Stimulated activated CD8-positive, alpha-beta memory T cell treated with anti-CD3 and anti-CD28 coated beads, Interleukin-4, amount 100 ng/mL, for 48 hours (primary cell): Measurements from ENCODE around the gene MLX.

Experiments used
- DNase-seq: peaks from one replicate; pipeline ENCODE4 v3.0.0-alpha.2; 2020

Gene MLX, protein sequence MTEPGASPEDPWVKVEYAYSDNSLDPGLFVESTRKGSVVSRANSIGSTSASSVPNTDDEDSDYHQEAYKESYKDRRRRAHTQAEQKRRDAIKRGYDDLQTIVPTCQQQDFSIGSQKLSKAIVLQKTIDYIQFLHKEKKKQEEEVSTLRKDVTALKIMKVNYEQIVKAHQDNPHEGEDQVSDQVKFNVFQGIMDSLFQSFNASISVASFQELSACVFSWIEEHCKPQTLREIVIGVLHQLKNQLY

DNA sequence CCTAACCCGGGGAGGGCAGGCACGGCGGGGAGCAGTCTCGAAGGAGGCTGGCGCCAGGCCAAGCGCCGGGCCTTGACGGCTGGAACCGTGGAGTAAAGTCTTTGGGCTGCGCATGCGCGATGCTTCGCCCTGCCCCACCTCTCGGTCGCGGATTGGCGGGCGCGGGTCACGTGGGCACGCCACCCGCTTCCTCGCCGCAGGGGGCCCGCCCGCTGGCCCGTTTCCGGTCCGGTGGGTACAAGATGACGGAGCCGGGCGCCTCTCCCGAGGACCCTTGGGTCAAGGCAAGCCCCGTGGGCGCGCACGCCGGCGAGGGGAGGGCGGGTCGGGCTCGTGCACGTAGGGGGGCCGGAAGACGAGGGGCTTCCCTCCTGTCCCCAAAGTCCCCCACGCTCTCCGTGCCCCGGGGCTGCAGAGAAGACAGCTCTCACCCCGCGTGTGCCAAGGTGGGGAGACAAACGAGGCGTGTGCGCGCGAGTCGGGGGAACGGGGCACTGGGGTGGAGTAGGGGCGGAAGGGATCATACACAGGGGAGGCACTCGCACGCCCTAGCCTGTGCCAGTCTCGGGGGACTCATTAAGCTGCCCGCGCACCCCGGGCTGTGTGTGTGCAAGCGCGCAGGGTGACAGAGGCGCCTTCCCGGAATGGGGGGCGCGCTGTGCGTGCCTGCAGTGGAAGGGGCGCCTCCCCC lies at the start of gene MLX:
MLX (plus strand) TSS at position 218 of the 691 bp plus-strand sequence; CDS start at position 243, 25 bp downstream.
- DNase-seq, result peak; percentile 95

DNA sequence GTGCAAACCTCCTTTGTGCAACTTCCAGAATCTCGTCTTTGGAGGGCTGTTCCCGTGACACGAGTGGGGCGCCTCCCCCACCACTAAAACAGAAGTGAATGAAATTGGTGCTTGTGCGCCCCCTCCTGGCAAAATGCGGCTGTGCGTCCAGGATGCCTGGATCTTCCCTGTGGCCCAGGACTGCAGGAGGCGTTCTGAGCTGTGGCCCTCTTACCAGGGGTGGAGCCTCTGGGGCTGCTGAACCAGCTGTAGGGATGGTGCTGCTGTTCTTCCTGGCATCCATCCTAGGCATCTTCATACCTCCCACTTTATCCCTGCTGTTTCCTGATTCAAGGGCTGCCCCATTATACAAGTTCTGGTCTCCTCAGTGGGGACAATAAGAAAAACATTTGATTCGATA lies 49.4 kb upstream of the MLX start:
- peak; percentile 93 for DNase-seq

DNA sequence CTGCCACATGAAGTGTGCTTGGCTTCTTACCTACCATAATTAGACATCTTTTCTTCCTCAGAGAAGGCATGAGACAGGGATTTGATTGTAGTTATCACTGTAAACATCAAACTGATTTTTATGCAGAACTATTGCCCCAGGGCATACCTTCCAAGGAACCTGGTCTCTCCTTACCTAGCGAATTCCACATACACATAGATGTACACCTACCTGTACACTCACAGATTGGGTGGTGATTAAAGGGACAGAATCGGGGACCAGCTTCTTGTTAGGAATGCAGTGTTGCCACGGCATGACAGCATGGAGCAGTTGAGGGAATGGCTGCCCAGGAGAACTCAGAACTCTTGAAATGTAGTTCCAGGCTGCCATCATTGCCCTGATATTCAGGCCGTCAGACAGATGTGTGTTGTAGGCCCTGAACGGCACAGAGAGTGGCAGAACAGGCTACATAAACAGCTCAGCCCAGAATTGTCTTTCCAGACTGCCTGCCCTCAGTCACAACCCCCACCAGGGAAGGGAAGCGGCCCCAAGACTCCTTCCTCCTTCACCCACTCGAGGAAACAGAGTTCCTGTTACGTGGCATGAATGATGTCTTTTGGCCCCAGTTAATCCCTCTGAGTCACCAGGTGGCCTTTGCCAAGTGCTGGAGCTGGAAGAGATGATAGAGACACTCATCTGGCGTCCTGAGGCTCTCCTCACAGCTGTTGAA lies 48.7 kb upstream of the MLX start:
- DNase-seq, result no peak

DNA sequence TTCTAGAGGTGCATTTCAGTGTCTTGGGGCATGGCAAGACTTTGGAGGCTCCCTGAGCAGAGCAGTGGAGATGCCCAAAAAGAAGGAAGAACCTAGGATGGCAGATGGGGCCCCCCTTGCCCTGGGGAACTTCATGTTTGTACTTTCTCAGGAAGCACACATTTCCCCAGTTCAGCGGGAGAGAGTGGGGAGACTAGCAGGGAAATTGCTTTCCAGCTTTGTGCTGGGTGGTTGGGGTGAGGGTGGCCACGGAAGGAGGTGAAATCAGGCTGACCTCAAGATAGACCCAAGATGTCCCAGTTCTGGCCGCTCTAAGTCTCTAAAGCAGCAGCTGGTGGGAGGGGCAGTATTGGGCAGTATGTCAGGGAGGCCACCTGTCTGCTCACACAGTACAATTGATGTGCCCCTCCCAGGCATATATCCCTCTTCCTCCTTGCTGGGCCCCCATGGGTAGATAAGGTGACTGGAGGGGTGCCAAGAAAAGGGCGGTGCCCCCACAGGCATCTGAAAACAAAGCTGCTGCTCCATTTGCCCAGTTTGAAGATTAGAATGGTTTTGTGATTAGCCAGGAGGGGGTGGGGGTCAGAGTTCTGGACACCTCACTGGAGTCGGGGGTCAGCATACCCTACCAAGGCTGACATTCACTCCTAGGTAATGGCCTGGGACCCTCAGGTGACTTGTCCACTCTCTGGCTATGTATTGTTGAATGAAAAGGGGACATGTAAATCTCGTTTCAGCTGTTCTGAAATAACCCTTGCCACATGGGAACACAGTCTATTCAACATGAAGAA lies 48.0 kb upstream of the MLX start:
- DNase-seq, result no peak

DNA sequence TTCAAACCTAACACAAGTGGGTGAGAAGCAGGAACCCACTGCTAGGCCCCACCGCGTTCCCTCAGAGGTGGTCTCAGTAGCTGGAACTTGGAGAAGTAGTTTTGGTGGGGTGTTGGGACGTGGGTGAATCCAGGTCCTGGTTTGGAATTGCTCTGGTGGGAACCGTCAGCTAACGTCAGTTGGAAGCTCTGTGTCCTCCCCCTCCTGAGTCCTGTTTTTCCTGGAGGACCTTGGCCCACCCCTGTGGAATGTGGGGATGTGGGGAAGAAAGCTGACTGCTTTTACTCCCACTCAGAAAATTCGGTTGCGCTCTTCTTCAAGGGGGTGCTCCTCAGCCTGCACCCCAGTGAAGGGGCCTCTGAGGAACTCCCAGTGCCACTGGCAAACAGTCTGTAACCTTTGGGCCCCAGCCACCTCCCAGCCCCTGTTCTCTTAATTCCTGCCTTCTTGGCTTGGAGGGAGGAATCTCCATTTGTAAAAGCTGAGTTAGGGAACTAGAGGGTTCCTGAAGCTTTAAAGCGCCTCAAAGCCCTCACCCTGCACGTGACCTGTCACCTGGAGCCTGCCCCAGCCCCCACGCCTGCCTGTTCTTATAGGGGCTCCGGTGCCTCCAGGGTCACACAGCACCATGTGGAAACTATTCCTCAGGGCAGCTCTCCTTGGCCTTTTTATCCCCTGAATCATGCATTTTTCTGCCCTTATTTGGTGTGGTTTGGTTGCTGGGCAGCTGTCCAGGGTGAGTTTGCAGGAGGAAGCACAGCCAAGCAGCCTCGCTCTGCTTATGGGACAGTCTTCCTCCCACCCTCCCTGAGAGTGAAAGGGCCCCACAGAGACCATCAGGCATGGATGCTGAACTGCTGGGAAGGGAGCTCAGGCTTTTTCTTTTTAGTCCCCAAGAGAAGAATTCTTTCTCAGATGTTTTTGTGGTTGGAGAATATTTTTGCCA lies 47.1 kb upstream of the MLX start:
- DNase-seq, result no peak

DNA sequence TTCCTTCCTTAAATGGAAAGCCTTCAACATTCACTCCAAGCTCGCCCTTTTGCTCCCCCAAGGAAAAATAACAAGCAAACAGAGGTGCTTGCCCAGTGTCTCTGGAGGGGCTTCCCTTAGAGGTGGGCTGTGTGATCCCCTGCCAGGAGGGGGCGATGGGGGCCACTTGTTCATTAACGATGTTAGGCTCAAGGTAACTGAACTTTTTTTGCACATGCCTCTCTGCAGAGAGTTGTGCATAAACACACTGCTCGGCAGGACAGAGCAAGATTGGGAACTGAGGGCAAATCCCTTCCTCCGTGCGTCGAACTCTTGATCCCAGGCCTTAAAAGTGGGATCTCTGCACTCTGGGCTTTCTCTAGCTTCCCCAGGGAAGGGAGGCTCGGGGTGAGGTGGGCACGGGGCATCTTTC lies 46.4 kb upstream of the MLX start:
- peak; percentile 65 for DNase-seq

DNA sequence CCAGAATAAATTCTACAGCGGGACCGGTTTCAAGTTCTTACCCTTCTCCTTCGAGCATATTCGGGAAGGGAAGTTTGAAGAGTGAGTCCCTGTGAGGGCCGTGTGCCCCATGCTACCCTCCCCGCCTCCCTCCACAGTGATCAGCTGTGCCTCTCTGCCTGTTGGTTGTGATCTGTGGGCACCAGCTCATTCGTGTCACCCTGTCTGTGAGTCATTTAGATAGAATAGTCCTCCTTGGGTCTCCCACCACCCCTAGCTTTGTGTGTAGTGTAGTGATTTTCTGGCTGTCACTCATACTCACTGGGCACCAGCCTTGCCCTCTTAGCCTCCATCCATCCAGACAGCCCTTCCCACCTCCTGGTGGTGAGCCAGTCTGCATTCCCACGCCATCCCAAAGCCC lies 45.9 kb upstream of the MLX start:
- DNase-seq, result no peak

DNA sequence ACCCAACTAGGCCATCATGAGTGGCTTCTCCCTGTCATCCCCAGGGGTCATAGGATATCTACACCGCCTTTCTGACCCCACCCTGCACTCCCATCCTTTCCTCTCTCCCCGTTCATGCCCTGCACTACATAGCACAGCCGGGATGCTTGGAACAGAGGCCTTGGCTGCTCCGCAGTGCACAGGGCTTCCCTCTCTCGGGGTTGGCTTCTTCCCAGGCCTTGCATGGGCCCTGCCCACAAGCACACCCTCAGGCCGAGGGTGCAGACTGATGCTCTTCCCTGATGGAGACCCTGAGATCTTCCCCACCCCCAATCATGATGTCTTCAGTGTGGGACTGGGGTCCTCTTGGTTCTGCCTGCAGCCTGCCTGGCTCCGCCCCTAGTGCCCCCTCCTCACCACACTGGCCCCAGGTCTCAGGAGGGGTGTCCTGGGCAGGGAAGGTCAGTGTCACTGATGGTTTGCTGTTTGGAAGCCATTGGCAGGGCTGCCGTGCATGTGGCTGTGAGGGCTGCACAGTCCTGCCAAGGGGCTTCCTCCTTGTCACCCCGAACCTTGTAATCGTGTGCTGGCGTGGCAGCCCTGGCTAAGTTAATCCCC lies 45.1 kb upstream of the MLX start:
- no peak for DNase-seq

DNA sequence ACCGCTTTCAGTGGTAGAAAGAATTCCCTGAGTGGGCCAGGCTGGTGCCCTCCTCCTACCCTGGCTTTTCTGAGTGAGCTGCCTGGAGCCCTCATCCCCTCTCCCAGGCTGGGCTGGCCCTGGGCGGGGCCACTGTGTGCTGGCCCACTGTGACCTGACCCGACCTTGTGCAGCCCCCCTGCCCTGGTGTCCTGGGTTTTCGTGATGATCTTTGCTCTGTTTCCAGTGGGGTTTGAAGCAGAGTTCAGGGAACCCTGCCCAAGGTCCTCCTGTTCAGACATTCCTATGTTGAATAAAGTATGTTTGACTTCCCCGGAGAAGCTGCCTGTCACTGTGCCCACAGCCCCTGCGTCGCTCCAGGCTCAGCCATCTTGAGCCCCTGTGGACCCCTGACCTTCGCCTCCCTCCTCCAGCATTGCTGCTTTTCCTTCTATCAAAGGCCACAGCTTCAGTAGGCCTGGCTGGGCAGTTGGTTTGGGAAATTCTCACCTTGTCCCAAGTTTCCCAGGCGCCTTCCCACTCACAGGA lies 44.6 kb upstream of the MLX start:
- no peak for DNase-seq

DNA sequence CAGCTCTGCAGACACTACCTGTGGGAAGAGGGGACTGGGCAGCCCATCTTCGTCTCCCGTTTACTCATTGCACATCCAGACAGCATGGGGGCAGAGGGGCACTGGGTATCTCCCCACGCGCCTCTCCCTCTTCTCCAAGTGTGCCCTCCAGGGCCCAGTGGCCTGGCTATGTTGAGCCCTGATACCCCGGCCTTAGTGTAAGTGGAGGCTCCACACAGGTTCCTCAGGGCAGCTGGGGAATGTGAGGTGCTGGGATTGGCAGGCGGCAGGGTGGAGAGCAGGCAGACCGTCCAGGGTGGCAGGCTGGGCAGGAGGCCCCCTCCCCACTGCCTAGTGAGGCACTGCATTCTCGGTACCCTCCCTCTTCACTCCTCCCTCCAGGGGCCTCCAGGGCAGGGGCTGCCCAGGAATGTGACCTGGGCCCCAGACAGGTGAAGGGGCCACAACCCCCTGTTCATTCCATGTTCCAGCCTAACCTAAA lies 44.1 kb upstream of the MLX start:
- DNase-seq, result no peak

DNA sequence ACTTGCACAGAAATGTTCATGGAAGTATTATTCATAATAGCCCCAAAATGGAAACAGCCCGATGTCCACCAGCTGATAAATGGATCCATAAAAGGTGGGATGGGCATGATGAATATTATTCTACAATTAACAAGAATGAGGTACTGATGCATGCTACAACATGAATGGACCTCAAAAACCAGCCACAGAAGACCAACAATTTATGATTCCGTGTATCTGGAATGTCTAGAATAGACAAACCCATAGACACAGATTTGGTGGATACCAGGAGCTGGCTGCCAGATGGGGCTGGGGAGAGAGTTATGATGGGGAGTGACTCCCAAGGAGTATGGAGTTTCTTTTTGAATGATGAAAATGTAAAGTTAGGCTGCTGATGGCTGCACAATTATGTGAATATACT lies 41.7 kb upstream of the MLX start:
- no peak for DNase-seq

DNA sequence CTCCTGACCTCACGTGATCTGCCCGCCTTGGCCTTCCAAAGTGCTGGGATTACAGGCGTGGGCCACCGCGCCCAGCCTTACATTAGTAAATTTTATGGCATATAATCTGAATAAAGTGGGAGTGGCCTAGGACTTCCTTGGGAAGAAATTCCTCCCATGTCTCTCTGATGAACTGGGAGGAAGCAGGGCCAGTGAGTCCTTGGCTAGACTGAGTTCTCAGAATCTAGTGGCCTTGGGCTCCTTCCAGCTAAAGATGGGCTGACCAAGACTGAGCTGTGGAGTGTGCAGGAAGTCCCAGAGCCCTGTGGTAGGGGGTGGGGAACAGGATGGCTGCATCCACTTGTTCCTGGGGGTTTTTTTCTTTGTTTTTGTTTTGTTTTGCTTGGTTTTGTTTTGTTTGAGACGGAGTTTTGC lies 40.9 kb upstream of the MLX start:
- no peak for DNase-seq

DNA sequence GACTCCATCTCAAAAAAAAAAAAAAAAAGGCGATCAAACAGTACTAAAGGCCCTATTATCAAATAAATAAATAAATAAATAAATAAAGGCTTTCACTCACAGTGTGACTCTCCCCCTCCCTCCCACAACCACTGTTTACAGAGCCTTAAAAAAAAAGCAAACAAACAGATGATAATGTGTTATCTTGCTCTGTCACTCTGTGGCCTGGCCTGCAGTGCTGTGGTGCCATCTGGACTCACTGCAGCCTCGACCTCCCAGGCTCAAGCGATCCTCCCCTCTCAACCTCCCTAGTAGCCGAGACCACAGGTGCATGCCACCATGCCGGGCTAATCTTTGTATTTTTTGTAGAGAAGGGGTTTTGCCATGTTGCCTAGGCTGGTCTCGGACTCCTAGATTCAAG lies 39.0 kb upstream of the MLX start:
- no peak for DNase-seq

DNA sequence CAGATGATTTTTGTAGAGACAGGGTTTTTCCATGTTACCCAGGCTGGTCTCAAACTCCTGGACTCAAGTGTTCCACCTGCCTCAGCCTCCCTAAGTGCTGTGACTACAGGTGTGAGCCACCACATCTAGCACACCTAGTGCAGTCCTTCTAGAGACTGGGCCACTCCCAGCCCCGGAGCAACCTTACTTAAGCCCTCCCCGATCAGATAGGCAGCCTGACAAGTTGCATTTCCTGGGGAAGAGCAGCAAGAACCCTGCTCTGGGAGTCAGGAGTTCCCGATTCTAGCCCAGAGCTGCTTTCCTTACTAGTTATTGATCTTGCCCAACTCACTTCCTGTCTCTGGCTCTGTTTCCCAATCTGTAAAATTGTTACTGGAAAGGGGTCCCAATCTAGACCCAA lies 37.8 kb upstream of the MLX start:
- no peak for DNase-seq

DNA sequence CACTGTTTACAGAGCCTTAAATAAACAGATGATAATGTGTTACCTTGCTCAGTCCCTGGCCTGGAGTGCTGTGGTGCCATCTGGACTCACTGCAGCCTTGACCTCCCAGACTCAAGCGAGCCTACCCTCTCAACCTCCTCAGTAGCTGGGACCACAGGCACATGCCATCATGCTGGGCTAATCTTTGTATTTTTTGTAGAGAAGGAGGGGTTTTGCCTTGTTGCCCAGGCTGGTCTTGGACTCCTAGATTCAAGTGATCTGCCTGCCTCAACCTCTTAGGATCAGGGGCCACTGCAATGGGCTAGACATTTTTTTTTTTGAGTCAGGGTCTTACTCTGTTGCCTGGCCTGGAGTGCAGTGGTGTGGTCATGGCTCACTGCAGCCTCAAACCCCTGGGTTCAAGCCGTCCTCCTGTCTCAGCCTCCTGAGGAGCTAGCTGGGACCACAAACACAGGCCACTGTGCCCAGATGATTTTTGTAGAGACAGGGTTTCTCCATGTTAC lies 35.9 kb upstream of the MLX start:
- DNase-seq, result no peak

DNA sequence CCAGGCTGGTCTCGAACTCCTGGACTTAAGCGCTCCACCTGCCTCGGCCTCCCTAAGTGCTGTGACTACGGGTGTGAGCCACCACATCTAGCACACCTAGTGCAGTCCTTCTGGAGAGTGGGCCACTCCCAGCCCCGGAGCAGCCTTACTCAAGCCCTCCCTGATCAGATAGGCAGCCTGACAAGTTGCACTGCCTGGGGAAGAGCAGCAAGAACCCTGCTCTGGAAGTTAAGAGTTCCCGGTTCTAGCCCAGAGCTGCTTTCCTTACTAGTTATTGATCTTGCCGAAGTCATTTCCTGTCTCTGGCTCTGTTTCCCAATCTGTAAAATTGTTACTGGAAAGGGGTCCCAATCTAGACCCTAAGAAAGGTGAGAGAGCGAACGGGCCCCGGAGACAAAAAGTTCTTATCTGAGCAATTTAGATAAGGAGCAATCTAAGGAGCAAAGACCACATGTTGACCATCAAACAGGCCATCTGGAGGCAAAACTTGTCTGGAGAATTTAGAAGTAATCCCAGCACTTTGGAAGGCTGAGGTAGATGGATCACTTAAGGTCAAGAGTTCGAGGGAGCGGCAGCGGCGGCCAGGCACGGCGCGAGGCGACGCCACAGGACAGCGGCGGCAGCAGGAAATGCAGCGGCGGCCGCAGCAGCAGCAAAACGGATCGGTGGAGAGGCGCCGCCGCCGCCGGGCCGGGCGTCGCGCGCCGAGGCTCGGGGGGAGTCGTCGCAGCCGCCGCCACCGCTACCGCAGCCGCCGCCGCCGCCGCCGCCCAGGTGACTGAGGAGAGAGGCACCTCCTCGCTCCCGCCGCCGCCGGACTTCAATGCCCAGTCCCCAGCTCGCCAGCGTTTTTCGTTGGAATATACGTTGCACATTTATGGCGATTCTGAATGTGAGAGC lies 35.2 kb upstream of the MLX start:
- peak; percentile 65 for DNase-seq

DNA sequence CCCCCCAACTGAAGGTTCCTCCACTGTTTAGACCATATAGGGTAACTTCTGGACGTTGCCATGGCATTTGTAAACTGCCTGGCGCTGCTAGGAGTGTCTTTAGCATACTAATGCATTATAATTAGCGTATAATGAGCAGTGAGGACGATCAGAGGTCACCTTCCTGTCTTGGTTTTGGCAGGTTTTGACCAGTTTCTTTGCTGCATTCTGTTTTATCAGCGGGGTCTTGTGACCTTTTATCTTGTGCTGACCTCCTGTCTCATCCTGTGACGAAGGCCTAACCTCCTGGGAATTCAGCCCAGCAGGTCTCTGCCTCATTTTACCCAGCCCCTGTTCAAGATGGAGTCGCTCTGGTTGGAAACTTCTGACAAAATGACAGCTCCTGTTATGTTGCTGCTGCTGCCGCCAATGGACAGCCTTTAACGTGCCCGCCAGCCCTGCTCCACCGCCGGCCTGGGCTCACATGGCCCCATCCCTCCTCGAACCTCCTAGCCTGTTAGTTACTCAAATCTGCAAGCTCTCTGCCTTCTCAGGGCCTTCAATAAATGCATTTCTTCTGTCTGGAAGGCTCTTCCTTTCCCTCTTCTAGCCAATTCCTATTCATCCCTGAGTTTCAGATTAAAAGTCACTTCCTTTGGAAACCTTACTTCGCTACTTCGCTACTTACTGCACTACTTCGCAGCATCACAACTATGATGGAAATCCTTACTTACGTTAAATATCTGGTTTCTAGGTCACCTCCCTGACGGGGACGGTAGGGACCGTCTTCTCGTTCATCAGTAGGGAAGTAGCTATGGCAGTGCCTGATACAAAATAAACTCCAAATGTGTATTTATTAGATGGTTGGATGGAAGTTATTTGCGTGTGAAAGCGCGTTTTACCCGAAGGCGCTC lies 31.5 kb upstream of the MLX start:
- DNase-seq, result no peak

DNA sequence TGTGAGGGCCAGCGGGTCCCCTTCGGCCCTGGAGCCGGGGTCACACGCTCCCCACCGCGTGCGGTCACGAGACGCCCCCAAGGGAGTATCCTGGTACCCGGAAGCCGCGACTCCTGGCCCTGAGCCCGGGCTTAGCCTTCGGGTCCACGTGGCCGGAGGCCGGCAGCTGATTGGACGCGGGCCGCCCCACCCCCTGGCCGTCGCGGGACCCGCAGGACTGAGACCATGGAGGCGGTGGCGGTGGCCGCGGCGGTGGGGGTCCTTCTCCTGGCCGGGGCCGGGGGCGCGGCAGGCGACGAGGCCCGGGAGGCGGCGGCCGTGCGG lies 30.9 kb upstream of the MLX start, which contains the start of gene NAGLU:
NAGLU (plus strand) TSS at position 194 of the 324 bp plus-strand sequence; CDS start at position 226, 32 bp downstream.
- peak; percentile 92 for DNase-seq
